ENCODE data around the gene CTNNA2.

GRCh38 chr2:80326214-80326613 lies 813.4 kb downstream of the CTNNA2 start:
- TF ChIP-seq ZBTB7A (IDR thresholded peaks at IDR 0.05; ENCODE audit: low read depth) = no peak
- TF ChIP-seq EGR1 (IDR thresholded peaks at IDR 0.05) = no peak
- no peak for TF ChIP-seq TEAD4 (IDR thresholded peaks at IDR 0.05)
- TF ChIP-seq CREB1 (IDR thresholded peaks at IDR 0.05; ENCODE audit: low read depth) = no peak
- no peak for TF ChIP-seq YY1 (IDR thresholded peaks at IDR 0.05; ENCODE audit: low read depth)
- TF ChIP-seq EP300 (IDR thresholded peaks at IDR 0.05; ENCODE audit: borderline replicate concordance) = no peak
- no peak for TF ChIP-seq CEBPB (IDR thresholded peaks at IDR 0.05)
- no peak for TF ChIP-seq RAD21 (IDR thresholded peaks at IDR 0.05; ENCODE audit: low read depth)
- no peak for TF ChIP-seq NFIC (IDR thresholded peaks at IDR 0.05)
- TF ChIP-seq, protein P1, sequence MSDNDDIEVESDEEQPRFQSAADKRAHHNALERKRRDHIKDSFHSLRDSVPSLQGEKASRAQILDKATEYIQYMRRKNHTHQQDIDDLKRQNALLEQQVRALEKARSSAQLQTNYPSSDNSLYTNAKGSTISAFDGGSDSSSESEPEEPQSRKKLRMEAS (IDR thresholded peaks at IDR 0.05) = no peak
- TF ChIP-seq TCF12 (IDR thresholded peaks at IDR 0.05; ENCODE audit: low read depth) = no peak
- TF ChIP-seq, protein P2, sequence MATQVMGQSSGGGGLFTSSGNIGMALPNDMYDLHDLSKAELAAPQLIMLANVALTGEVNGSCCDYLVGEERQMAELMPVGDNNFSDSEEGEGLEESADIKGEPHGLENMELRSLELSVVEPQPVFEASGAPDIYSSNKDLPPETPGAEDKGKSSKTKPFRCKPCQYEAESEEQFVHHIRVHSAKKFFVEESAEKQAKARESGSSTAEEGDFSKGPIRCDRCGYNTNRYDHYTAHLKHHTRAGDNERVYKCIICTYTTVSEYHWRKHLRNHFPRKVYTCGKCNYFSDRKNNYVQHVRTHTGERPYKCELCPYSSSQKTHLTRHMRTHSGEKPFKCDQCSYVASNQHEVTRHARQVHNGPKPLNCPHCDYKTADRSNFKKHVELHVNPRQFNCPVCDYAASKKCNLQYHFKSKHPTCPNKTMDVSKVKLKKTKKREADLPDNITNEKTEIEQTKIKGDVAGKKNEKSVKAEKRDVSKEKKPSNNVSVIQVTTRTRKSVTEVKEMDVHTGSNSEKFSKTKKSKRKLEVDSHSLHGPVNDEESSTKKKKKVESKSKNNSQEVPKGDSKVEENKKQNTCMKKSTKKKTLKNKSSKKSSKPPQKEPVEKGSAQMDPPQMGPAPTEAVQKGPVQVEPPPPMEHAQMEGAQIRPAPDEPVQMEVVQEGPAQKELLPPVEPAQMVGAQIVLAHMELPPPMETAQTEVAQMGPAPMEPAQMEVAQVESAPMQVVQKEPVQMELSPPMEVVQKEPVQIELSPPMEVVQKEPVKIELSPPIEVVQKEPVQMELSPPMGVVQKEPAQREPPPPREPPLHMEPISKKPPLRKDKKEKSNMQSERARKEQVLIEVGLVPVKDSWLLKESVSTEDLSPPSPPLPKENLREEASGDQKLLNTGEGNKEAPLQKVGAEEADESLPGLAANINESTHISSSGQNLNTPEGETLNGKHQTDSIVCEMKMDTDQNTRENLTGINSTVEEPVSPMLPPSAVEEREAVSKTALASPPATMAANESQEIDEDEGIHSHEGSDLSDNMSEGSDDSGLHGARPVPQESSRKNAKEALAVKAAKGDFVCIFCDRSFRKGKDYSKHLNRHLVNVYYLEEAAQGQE (IDR thresholded peaks at IDR 0.05; ENCODE audit: low read depth) = no peak
